ENCODE results near the gene ARGFX. TPM values are rescaled to one million over a fixed set of nuclear protein-coding genes. Genes with fewer than 3 reads are reported as not detected.

Gene ARGFX
- total and polyA plus RNA-seq, 9 of the 15 experiments (the other 6 are each of a cell fraction or from before 2014, with no cell fraction given) = not detected

GRCh38 chr3:121594850-121595249 lies 27.1 kb downstream of the ARGFX start:
- Histone ChIP-seq H3K4me1 (replicated peaks in 1 of 2; ENCODE audit: control insufficient read depth in 2 of 2, insufficient read depth in 2 of 2, low read length in 2 of 2) (no peaks in the 10 kb centered on the region), H3K36me3 (ENCODE audit: control insufficient read depth, insufficient read depth, low read length) (no peaks in the 10 kb centered on the region), H3K27me3 (ENCODE audit: control insufficient read depth in 2 of 2, insufficient read depth in 2 of 2, low read length in 2 of 2) (no peaks in the 10 kb centered on the region; a peak in 1 of 5 replicates), H3K27ac (ENCODE audit: extremely low read depth, low read depth, low read length) (no peak overlapping the region), H3K79me2 (ENCODE audit: control insufficient read depth, insufficient read depth, low read length) (no peaks in the 10 kb centered on the region), H3K9me3 (replicated peaks; ENCODE audit: control insufficient read depth, insufficient read depth, low read depth, low read length) (no peaks in the 10 kb centered on the region), H4K20me1 (replicated peaks; ENCODE audit: control insufficient read depth, insufficient read depth, low read length) (no peaks in the 10 kb centered on the region), H2AFZ (ENCODE audit: low read depth, low read length) (no peak overlapping the region), H3K4me2 (ENCODE audit: insufficient read depth, low read length) (no peak overlapping the region), H3K9me1 (ENCODE audit: control insufficient read depth, insufficient read depth, low read length) (no peaks in the 10 kb centered on the region), H3K9ac (ENCODE audit: insufficient read depth in 1 of 2, low read depth in 2 of 2, low read length in 2 of 2) (no peak overlapping the region), H3K4me3 (no peak overlapping the region)
- in situ Hi-C loops (cut with MboI) = no loop called here
- CTCF ChIA-PET (ENCODE audit: low intra/inter-chr PET ratio) = no interaction called here
- TF ChIP-seq ZNF41 (CRISPR knock-in tag; conservative IDR thresholded peaks at IDR 0.05) (no peak), RFX1 (IDR thresholded peaks at IDR 0.05) (no peak), ZFPM2 (CRISPR knock-in tag; IDR thresholded peaks at IDR 0.05) (no peak), ELF4 (CRISPR knock-in tag; IDR thresholded peaks at IDR 0.05) (no peak), ZNF143 (CRISPR knock-in tag; IDR thresholded peaks at IDR 0.05) (no peak), RNF219 (CRISPR knock-in tag; IDR thresholded peaks at IDR 0.05) (no peak), DNMT1 (IDR thresholded peaks at IDR 0.05) (no peak), CBFA2T2 (conservative IDR thresholded peaks at IDR 0.05) (no peak), GATA2 (CRISPR knock-in tag; IDR thresholded peaks at IDR 0.05) (no peak), ETV5 (CRISPR knock-in tag; IDR thresholded peaks at IDR 0.05; ENCODE audit: low read depth) (no peak), SIN3B (IDR thresholded peaks at IDR 0.05; ENCODE audit: low read depth) (no peak), PCBP2 (IDR thresholded peaks at IDR 0.05; ENCODE audit: low read depth, low read length, poor library complexity, severe bottlenecking) (no peak), GTF2F1 (IDR thresholded peaks at IDR 0.05; ENCODE audit: low read depth, low read length) (no peak), TEAD4 (IDR thresholded peaks at IDR 0.05; ENCODE audit: low read length) (no peak), TEAD4 (CRISPR knock-in tag; IDR thresholded peaks at IDR 0.05; ENCODE audit: borderline replicate concordance) (no peak), NFIX (CRISPR knock-in tag; IDR thresholded peaks at IDR 0.05; ENCODE audit: low read depth) (no peak), HEY1 (CRISPR knock-in tag; IDR thresholded peaks at IDR 0.05; ENCODE audit: borderline replicate concordance) (no peak), HMGN3 (IDR thresholded peaks at IDR 0.05; ENCODE audit: borderline replicate concordance, extremely low read depth, insufficient read length, low read depth, low read length) (no peak), ZFX (CRISPR knock-in tag; IDR thresholded peaks at IDR 0.05) (no peak), POLR2AphosphoS5 (IDR thresholded peaks at IDR 0.05; ENCODE audit: control insufficient read depth, insufficient read depth, low read depth, low read length) (no peak), TCF7 (IDR thresholded peaks at IDR 0.05; ENCODE audit: borderline replicate concordance) (no peak)
- FAIRE-seq = no peak
- no peak for ATAC-seq
- no TSS peak for BruUV-seq (replicated peaks)
- POLR2A ChIA-PET = no interaction called here
- intact Hi-C loops (cut with micrococcal nuclease) = no loop called here
- no peak for DNase-seq (ENCODE audit: extremely low read depth in 1 of 4, low spot score in 3 of 4)
- WGBS (ENCODE audit: insufficient coverage, low coverage, missing lambda C conversion rate) = 0% methylated on average over 1 of the region's 2 CpGs

Measured in K562 (cell line).